K562 (cell line): Measurements from ENCODE around the gene IRAG1. TPM values are rescaled to one million over a fixed set of nuclear protein-coding genes. Genes with fewer than 3 reads are reported as not detected.

Experiments used
- ADNP ChIP-seq: fragments of 200-800 bp; sonication (Bioruptor generic); IDR thresholded peaks from 2 replicates; pipeline ENCODE4 v1.6.1; 2016; ENCODE audit warnings: missing genetic modification characterization, missing compliant biosample characterization
- ARHGAP35 ChIP-seq: fragments of 450-650 bp; IDR thresholded peaks from 2 replicates; pipeline ENCODE4 v1.6.1; 2018; ENCODE audit not compliant: partially characterized antibody
- ARID3A ChIP-seq: IDR thresholded peaks from 2 replicates; pipeline ENCODE4 v1.6.1; 2012; ENCODE audit warnings: low read depth, low read length, improper control_type of control experiment, borderline replicate concordance
- ETV6 ChIP-seq, 3 experiments: fragments of 150-350 bp in 1 of 3; sonication (generic) in 1 of 3; formaldehyde crosslinking in 1 of 3; IDR thresholded peaks; 2 replicates each; pipeline versions ENCODE4 v1.6.1 to v1.8.0; 2014 to 2022; ENCODE audit warnings: borderline replicate concordance in 2 of 3, low read depth in 2 of 3, antibody characterized with exemption in 1 of 3, low read length in 1 of 3, mild to moderate bottlenecking in 1 of 3, missing genetic modification reagents in 1 of 3
- EZH2 ChIP-seq: IDR thresholded peaks from 2 replicates; pipeline ENCODE4 v1.6.1; 2012; ENCODE audit warnings: low read depth, mild to moderate bottlenecking, inconsistent platforms, low read length, borderline replicate concordance
- HNRNPK ChIP-seq: fragments of 200-400 bp; formaldehyde crosslinking; IDR thresholded peaks from one replicate; pipeline ENCODE4 v1.6.1; 2018; ENCODE audit warnings: mild to moderate bottlenecking, low read depth, low read length; ENCODE audit not compliant: poor library complexity, severe bottlenecking
- IFI16 ChIP-seq: fragments of 250-450 bp; sonication (Bioruptor Pico); IDR thresholded peaks from 2 replicates; pipeline ENCODE4 v2.1.2; 2022; ENCODE audit warnings: mild to moderate bottlenecking, inconsistent platforms
- MAZ ChIP-seq, 2 experiments: fragments of 450-650 bp in 1 of 2; sonication (generic) in 1 of 2; formaldehyde crosslinking; IDR thresholded peaks in 1 of 2; conservative IDR thresholded peaks in 1 of 2; 2 replicates each; pipeline versions ENCODE4 v1.4.0 to v1.5.0; 2020; ENCODE audit warnings: mild to moderate bottlenecking in 1 of 2, missing genetic modification reagents in 1 of 2
- NBN ChIP-seq: fragments of 450-650 bp; IDR thresholded peaks from 2 replicates; pipeline ENCODE4 v1.6.1; 2016; ENCODE audit warnings: low read depth, mild to moderate bottlenecking
- SNAPC5 ChIP-seq: fragments of 250-450 bp; sonication (Bioruptor Pico); IDR thresholded peaks from 2 replicates; pipeline ENCODE4 v1.8.0; 2021; ENCODE audit warnings: moderate library complexity, mild to moderate bottlenecking, inconsistent platforms
- SP1 ChIP-seq: sonication (generic); formaldehyde crosslinking; IDR thresholded peaks from 2 replicates; pipeline ENCODE4 v1.8.1; 2022; ENCODE audit warnings: mild to moderate bottlenecking, missing genetic modification reagents
- SREBF1 ChIP-seq: fragments of 150-350 bp; IDR thresholded peaks from 2 replicates; pipeline ENCODE4 v1.6.1; 2014; ENCODE audit warnings: antibody characterized with exemption, low read depth, low read length, borderline replicate concordance
- ZHX1 ChIP-seq: fragments of 150-350 bp; conservative IDR thresholded peaks from 2 replicates; pipeline ENCODE4 v1.6.1; 2014; ENCODE audit warnings: low read length
- ZNF184 ChIP-seq: sonication (generic); formaldehyde crosslinking; IDR thresholded peaks from 2 replicates; pipeline ENCODE4 v1.5.0; 2020; ENCODE audit warnings: missing genetic modification reagents
- ZNF282 ChIP-seq: sonication (generic); formaldehyde crosslinking; IDR thresholded peaks from 2 replicates; pipeline ENCODE4 v1.8.1; 2023; ENCODE audit warnings: missing genetic modification reagents
- polyA plus RNA-seq, 8 experiments: library from polyadenylated mRNA; depleted of rRNA in 4 of 8; stranded (reverse) in 5 of 8; unstranded in 3 of 8; fragments of >200 nt; fragmentation: Nextera tagmentation in 2 of 8; fragmentation: Illumina TruSeq in 1 of 8; extraction: Ambion mirVana in 2 of 8; extraction: Trizol in 1 of 8; gene quantifications; 2 replicates each; pipeline versions ENCODE4 v1.2.1 to v1.2.3, GENCODE V29; 2011 to 2014; ENCODE audit warnings: inconsistent platforms in 1 of 8, missing spikeins in 1 of 8
- total RNA-seq, 7 experiments: library from RNA; depleted of rRNA in 6 of 7; stranded (reverse); fragments of >200 nt in 6 of 7; fragmentation: Illumina TruSeq in 2 of 7; extraction: Trizol in 2 of 7; gene quantifications; 2 replicates each; pipeline versions ENCODE4 v1.2.1 to v1.2.3, GENCODE V29; 2011 to 2021; ENCODE audit warnings: low replicate concordance in 1 of 7
- TF ChIP-seq, protein P1 (sequence below): IDR thresholded peaks from 2 replicates; pipeline ENCODE4 v1.6.1; 2011; ENCODE audit warnings: borderline replicate concordance, low read depth, mild to moderate bottlenecking, moderate library complexity, low read length; ENCODE audit not compliant: insufficient read depth, poor library complexity, severe bottlenecking

The IRAG1 gene
- total and polyA plus RNA-seq, 9 of the 15 experiments (the other 6 are each of a cell fraction or from before 2014, with no cell fraction given), result 0.01 to 0.22 (median 0.09) TPM; not detected in 1

GRCh38 chr11:10735481-10736475, 42.2 kb upstream of the IRAG1 start (continued):
- TF ChIP-seq ADNP (tag) (no peak), SNAPC5 (no peak), SP1 (CRISPR knock-in tag) (peak; percentile 90), IFI16 (CRISPR knock-in tag) (no peak), ETV6 (IDR thresholded peaks at IDR 0.05; ENCODE audit: borderline replicate concordance in 1 of 2, low read depth in 2 of 2, low read length in 1 of 2) (no peak), ETV6 (CRISPR knock-in tag; IDR thresholded peaks at IDR 0.05; ENCODE audit: borderline replicate concordance) (no peak), MAZ (CRISPR knock-in tag; conservative IDR thresholded peaks at IDR 0.05 in 1 of 2, IDR thresholded peaks at IDR 0.05 in 1 of 2) (peak; percentile 65 to 92), HNRNPK (no peak), NBN (peak; percentile 37; the same call in 1 of the 2 replicates), EZH2 (no peak), ZHX1 (no peak), ZNF282 (CRISPR knock-in tag) (no peak), ZNF184 (CRISPR knock-in tag) (no peak), ARHGAP35 (no peak), ARID3A (no peak), SREBF1 (no peak)
- TF ChIP-seq, protein P1, sequence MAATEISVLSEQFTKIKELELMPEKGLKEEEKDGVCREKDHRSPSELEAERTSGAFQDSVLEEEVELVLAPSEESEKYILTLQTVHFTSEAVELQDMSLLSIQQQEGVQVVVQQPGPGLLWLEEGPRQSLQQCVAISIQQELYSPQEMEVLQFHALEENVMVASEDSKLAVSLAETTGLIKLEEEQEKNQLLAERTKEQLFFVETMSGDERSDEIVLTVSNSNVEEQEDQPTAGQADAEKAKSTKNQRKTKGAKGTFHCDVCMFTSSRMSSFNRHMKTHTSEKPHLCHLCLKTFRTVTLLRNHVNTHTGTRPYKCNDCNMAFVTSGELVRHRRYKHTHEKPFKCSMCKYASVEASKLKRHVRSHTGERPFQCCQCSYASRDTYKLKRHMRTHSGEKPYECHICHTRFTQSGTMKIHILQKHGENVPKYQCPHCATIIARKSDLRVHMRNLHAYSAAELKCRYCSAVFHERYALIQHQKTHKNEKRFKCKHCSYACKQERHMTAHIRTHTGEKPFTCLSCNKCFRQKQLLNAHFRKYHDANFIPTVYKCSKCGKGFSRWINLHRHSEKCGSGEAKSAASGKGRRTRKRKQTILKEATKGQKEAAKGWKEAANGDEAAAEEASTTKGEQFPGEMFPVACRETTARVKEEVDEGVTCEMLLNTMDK, result no peak
